Stomach (tissue), 9 donors: ENCODE results near the gene ATXN10. TPM values are rescaled to one million over a fixed set of nuclear protein-coding genes. Genes with fewer than 3 reads are reported as not detected.

ENCODE experiments used
- DNase-seq, 2 donors: peaks; one replicate each; pipeline versions ENCODE4 v3.0.0 to v3.0.0-alpha.2; 2013 to 2019
- H3K27ac ChIP-seq, 5 donors: fragments of 200-600 bp in 4 of 5; sonication (generic) in 4 of 5; one replicate each; pipeline ENCODE4 v1.5.1; 2013 to 2019; ENCODE audit warnings: mild to moderate bottlenecking in 1 of 5, moderate library complexity in 1 of 5
- H3K27me3 ChIP-seq, 3 donors: fragments of 200-600 bp; sonication (generic); one replicate each; pipeline ENCODE4 v1.5.1; 2017 to 2019; ENCODE audit warnings: mixed run types in 1 of 3
- H3K36me3 ChIP-seq, 4 donors: fragments of 200-600 bp; sonication (generic); 1 replicate in 3 of 4; 2 replicates in 1 of 4; pipeline ENCODE4 v1.5.1; 2016 to 2019
- H3K4me1 ChIP-seq, 4 donors: fragments of 200-600 bp; sonication (generic); one replicate each; pipeline ENCODE4 v1.5.1; 2016 to 2019
- H3K4me3 ChIP-seq, 4 donors: fragments of 200-600 bp; sonication (generic) in 3 of 4; one replicate each; pipeline ENCODE4 v1.5.1; 2016 to 2019; ENCODE audit warnings: mild to moderate bottlenecking in 1 of 4
- H3K9me3 ChIP-seq, 4 donors: fragments of 200-600 bp; sonication (generic); one replicate each; pipeline ENCODE4 v1.5.1; 2016 to 2019
- EP300 ChIP-seq: sonication (generic); formaldehyde crosslinking; IDR thresholded peaks from one replicate; pipeline ENCODE4 v1.6.1; 2017; ENCODE audit warnings: antibody characterized with exemption
- POLR2A ChIP-seq, 4 donors: fragments of 450-650 bp; IDR thresholded peaks; one replicate each; pipeline ENCODE4 v1.6.1; 2016; ENCODE audit warnings: antibody characterized with exemption in 4 of 4, control low read depth in 2 of 4, mild to moderate bottlenecking in 1 of 4, moderate library complexity in 1 of 4
- POLR2AphosphoS5 ChIP-seq, 3 donors: sonication (generic); formaldehyde crosslinking; IDR thresholded peaks; one replicate each; pipeline ENCODE4 v1.6.1; 2016; ENCODE audit warnings: antibody characterized with exemption in 3 of 3
- WGBS, 5 donors: extraction: QIAGEN DNeasy Blood & Tissue Kit in 3 of 5; methylation state at CpG; one replicate each; pipeline versions ENCODE4 v1.1.5 to v1.1.7; 2013 to 2018; 5-methylcytosine and 5-hydroxymethylcytosine counted together
- intact Hi-C: fragments of 100-400 bp; cut with DNase I; formaldehyde crosslinking; loops from one replicate; pipeline ENCODE4 v1.15.1; 2023; ENCODE audit warnings: low total_unique reads
- polyA plus RNA-seq, 3 donors: library from polyadenylated mRNA; stranded (reverse); fragments of 200-250 nt; gene quantifications; one replicate each; pipeline ENCODE4 v1.2.3, GENCODE V29; 2013
- small RNA-seq, 4 donors: library from RNA; depleted of rRNA; stranded (forward); fragments of <200 nt; gene quantifications; one replicate each; pipeline ENCODE3, GENCODE V24; 2016
- total RNA-seq, 5 donors: library from RNA; depleted of rRNA; stranded (reverse); fragments of >200 nt; gene quantifications; one replicate each; pipeline versions ENCODE4 v1.1.0 to v1.2.3, GENCODE V29; 2014 to 2016
- TF ChIP-seq, protein P1 (sequence below), 7 experiments: fragments of 450-650 bp in 4 of 7; fragments of 200-600 bp in 3 of 7; sonication (generic) in 3 of 7; IDR thresholded peaks; one replicate each; pipeline ENCODE4 v1.5.1; 2016 to 2019; ENCODE audit warnings: antibody characterized with exemption in 7 of 7, control low read depth in 2 of 7, mild to moderate bottlenecking in 1 of 7
- donor health status: healthy with polysubstance abuse.
- donor health status: Bipolar disorder and iron deficiency.
- donor health status: healthy.

Gene ATXN10
- total and polyA plus RNA-seq, 8 donors = 36.5 to 171 (median 89.4) TPM

DNA sequence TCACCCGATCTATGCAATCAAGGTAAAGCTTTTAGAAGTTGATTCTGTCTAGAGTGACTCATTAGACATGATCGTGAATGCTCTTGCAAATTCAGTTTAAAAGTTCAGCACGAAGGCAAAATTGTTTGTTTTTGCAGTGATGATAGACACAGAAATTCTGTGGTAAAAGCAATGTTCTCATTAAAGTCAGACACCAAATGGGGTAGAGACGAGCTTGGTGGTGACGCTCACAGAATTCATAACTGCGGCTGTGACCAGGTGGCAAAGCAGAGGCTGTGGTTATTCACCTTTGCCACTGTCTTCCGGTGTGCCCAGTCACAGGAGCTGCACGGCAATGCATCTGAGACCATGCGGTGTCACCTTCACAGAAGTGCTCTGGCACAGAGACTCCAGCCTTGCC is 221.9 kb downstream of the ATXN10 start:
- Histone ChIP-seq H3K9me3 (no peaks in the 10 kb centered on the region), H3K27ac (no peak overlapping the region), H3K4me3 (no peak overlapping the region), H3K4me1 (peaks cover 0 to 14% (median 7%) of the 10 kb centered on the region in 4 donors), H3K27me3 (peaks cover 0 to 91% (median 28%) of the 10 kb centered on the region in 3 donors), H3K36me3 (no peaks in the 10 kb centered on the region)
- no peak for DNase-seq
- TF ChIP-seq, protein P1, sequence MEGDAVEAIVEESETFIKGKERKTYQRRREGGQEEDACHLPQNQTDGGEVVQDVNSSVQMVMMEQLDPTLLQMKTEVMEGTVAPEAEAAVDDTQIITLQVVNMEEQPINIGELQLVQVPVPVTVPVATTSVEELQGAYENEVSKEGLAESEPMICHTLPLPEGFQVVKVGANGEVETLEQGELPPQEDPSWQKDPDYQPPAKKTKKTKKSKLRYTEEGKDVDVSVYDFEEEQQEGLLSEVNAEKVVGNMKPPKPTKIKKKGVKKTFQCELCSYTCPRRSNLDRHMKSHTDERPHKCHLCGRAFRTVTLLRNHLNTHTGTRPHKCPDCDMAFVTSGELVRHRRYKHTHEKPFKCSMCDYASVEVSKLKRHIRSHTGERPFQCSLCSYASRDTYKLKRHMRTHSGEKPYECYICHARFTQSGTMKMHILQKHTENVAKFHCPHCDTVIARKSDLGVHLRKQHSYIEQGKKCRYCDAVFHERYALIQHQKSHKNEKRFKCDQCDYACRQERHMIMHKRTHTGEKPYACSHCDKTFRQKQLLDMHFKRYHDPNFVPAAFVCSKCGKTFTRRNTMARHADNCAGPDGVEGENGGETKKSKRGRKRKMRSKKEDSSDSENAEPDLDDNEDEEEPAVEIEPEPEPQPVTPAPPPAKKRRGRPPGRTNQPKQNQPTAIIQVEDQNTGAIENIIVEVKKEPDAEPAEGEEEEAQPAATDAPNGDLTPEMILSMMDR (IDR thresholded peaks at IDR 0.05) = no peak
- TF ChIP-seq POLR2A (IDR thresholded peaks at IDR 0.05) (no peak), POLR2AphosphoS5 (IDR thresholded peaks at IDR 0.05) (no peak), EP300 (no peak)
- 70 to 82% (median 74%) methylated on average over 9 of the region's 9 CpGs for WGBS, 5 donors
- intact Hi-C loops = no loop called here

Small RNA genes within 50 kb of the gene (small RNA-seq; reads per million reads assigned to genes)
- 0 reads per million in 4 donors for gene MIR4762
- gene RNU6-1161P = 0 reads per million in 4 donors

Other genes with a start within 250 kb of the ATXN10 start
- 100 to 1,000 TPM in 4 of 5 donors, 10 to 100 TPM in 1; 38.8 to 416 (median 210) TPM for gene FBLN1, start 169.0 kb upstream of the ATXN10 start, total RNA-seq
- 10 to 100 TPM; 43.4 to 97.3 (median 95.6) TPM for gene FBLN1, start 169.0 kb upstream of the ATXN10 start, polyA plus RNA-seq